ENCODE data around the gene C16orf46. TPM values are rescaled to one million over a fixed set of nuclear protein-coding genes. Genes with fewer than 3 reads are reported as not detected.

The C16orf46 gene
- polyA plus RNA-seq, 3 donors = 0.46 to 0.94 (median 0.67) TPM

- WGBS, 3 donors = 90 to 96% (median 94%) methylated on average over 5 of the region's 5 CpGs
- no peak overlapping the region for H3K27ac ChIP-seq (ENCODE audit: low read depth, low read length)
Observed at GRCh38 chr16:81088836-81089235, 11.8 kb upstream of the C16orf46 start.

GRCh38 chr16:81081014-81081413, 4.0 kb upstream of the C16orf46 start:
- 94 to 96% (median 94%) methylated on average over 4 of the region's 4 CpGs for WGBS, 3 donors
- no peak overlapping the region for H3K27ac ChIP-seq (ENCODE audit: low read depth, low read length)

- WGBS, 3 donors = 73 to 88% (median 77%) methylated on average over 1 of the region's 1 CpG
- no peak overlapping the region for H3K27ac ChIP-seq (ENCODE audit: low read depth, low read length)
Observed at GRCh38 chr16:81080233-81080632, 3.2 kb upstream of the C16orf46 start.

- 0 to 1% (median 0%) methylated on average over 27 of the region's 27 CpGs for WGBS, 3 donors
- H3K27ac ChIP-seq (ENCODE audit: low read depth, low read length) = no peak overlapping the region
Observed at GRCh38 chr16:81076566-81077075, 417 bp downstream of the C16orf46 start.

- WGBS, 3 donors = 73 to 76% (median 73%) methylated on average over 5 of the region's 5 CpGs
Observed at GRCh38 chr16:81073560-81074330, 3.3 kb downstream of the C16orf46 start.

GRCh38 chr16:81071805-81072204, 5.2 kb downstream of the C16orf46 start:
- H3K27ac ChIP-seq (ENCODE audit: low read depth, low read length) = no peak overlapping the region
- WGBS, 3 donors = 80 to 85% (median 83%) methylated on average over 4 of the region's 4 CpGs

More at GRCh38 chr16:81073560-81074330, 3.3 kb downstream of the C16orf46 start:
- H3K27ac ChIP-seq (ENCODE audit: low read depth, low read length) = no peak overlapping the region

DNA sequence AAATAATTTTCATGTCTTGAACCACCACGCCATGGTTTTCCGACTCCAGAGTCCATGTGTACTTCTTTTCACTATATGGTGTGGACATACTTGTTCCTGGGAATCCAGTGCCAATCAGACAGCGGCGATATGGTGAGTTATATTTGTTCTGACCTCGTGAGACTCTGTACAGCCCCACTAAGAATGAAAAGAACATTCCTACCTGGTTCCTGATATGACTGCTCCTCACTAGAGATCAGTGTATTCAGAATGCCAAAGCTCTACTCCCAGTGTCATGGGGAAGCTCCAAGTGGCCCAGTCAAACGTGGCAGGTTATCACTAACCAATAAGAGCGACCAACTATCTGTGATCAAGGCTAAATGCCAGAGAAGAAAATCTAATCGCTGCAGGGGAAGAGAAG, 6.1 kb downstream of the C16orf46 start:
- 77 to 82% (median 80%) methylated on average over 8 of the region's 8 CpGs for WGBS, 3 donors

DNA sequence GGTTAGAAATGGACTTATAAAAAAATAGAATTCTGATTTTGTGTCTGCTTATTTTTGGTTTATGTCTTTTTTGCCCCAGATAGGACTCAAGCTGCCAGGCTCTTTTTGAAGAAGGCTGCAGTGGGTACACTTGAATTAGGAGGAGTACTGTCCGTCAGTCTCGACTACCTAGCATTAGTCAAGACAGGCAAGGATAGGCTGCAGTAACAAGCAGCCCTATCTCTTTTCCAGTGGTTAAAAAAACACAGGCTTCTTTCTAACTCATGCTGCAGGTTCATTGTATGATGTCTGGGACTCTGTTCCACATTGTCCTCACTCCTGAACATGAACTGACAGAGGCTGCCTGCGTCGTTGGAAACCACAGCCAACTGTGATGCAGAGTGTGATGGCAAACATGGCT, 8.0 kb downstream of the C16orf46 start:
- 93 to 96% (median 95%) methylated on average over 4 of the region's 4 CpGs for WGBS, 3 donors
- H3K27ac ChIP-seq (ENCODE audit: low read depth, low read length) = no peak overlapping the region

More for the DNA sequence above, 6.1 kb downstream of the C16orf46 start:
- no peak overlapping the region for H3K27ac ChIP-seq (ENCODE audit: low read depth, low read length)

DNA sequence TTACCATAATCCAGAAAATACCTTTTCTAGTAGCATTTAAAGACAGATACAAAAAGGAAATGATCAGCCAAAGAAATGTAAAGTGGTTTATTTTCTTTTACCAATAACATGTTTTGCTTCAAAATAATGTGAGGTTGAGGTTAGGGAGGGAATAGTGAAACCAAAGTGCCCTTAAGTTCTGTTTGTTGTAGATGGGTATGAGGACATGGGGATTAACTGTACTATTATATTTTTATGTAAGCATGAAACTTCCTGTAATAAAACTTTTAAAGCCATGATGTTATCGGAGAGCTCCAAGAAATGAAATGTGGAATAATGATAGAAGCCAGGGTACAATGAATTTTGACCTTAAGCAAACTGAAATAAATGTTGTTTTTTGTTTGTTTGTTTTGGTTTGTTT, 9.9 kb downstream of the C16orf46 start:
- WGBS, 3 donors = 64 to 93% (median 89%) methylated on average over 1 of the region's 1 CpG
- H3K27ac ChIP-seq (ENCODE audit: low read depth, low read length) = no peak overlapping the region

DNA sequence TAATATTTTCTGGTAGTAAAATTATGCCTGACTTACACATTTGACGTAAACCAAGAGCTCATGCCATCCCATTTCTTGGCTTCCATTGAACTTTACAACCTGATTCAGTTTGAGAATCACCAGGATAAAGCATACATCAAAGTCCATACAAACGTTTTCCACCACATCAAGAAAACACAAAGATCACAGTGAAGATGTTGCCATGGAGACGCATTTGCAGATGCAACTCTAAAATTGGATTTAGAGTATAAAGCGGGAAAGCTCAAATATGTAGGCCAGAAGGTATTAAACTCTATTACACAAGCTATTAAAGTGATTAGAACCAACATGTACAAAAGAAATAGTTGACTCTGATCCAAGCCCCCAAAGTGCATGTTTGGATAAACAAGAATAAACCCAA, 10.4 kb downstream of the C16orf46 start:
- 77 to 78% (median 77%) methylated on average over 4 of the region's 4 CpGs for WGBS, 3 donors
- H3K27ac ChIP-seq (ENCODE audit: low read depth, low read length) = no peak overlapping the region

DNA sequence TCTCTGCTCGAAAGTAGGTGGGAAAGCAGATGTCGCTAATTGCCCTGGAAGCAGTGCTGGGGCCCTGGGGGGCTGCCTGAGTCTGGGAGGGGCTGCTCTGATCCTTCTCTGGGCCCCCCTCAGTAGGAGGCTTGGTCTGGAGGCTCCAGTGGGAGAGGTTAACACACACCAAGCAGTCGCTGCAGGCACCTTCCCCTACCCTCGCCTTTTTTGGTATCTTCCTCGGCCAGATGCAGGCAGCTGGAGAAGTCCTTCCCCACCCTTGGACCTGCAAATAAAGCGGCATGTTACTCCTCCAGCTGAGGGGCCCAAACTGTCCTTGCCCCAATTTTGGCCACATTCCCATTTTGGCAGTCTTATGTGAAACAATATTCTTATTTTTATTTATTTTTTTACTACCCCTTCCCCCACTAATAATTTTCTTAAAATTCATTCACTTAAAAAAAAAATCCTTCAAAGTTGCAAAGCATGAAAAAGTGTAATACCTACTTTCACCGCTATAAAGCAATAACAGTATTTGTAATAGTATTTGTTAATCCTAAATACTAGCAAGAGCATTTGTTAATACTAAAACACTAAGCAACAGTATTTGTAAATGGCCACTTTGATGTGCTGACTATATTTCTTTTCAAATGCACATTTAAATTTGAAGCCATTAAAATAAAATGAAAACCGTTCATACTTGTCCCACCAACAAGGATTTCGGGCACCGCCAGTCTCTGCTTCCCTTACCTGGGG, 15.0 kb downstream of the C16orf46 start:
- WGBS, 3 donors = 89 to 95% (median 92%) methylated on average over 10 of the region's 10 CpGs
- no peak overlapping the region for H3K27ac ChIP-seq (ENCODE audit: low read depth, low read length)

DNA sequence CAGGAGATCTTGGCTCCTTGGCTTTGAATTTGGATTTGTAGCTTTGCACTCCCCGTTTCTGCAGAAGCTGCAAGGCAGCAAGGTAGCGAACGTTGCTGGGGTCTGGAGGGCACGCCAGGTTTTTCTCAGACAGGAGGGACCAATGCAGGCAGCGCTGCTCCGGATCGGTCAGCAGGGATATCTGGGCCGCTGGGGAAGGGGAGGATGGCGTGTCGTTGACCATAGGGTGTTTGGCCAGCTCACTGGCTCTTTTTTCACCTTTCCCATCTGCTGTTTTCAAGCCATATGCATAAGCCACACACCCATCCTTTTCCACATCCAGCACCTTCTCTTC, 15.8 kb downstream of the C16orf46 start:
- H3K27ac ChIP-seq (ENCODE audit: low read depth, low read length) = no peak overlapping the region
- WGBS, 3 donors = 85 to 94% (median 86%) methylated on average over 10 of the region's 10 CpGs

DNA sequence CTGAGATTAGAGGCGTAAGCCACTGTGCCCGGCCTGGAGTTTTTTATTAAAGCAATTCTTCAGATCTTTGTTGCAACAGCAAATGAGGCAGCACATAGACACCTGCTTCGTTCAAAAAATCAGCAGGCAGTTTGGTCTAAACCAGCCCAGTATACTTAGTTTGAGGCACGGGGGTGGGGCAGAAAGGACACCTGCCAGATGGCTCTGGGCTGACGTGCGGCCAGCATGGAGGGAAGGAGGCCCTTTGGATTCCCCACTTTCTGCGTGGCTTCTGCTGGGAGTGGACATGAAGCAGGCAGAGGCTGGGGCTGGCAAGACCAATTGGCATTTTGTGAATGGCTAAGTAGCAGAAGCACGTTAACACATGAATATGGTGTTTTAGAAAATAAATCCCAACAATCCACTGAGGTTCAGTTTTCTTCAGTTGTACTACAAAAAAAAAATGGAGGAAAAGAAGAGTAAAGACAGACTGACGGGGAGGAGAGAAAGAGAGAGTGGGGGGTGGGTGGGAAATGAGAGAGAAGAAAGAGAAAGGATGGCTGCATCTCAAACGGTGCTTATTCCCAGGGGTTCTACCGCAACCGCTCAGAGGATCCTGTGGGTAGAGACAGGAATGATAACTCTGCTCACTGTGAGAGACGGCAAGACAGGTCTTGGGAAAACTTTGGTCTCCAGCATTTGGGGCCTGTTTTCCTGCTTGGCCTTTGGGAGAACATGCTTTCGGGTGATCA, 16.3 kb downstream of the C16orf46 start:
- WGBS, 3 donors = 84 to 88% (median 85%) methylated on average over 14 of the region's 14 CpGs
- no peak overlapping the region for H3K27ac ChIP-seq (ENCODE audit: low read depth, low read length)

- H3K27ac ChIP-seq (ENCODE audit: low read depth, low read length) = no peak overlapping the region
- 78 to 83% (median 82%) methylated on average over 11 of the region's 11 CpGs for WGBS, 3 donors
Observed at GRCh38 chr16:81053761-81054160, 23.3 kb downstream of the C16orf46 start.

DNA sequence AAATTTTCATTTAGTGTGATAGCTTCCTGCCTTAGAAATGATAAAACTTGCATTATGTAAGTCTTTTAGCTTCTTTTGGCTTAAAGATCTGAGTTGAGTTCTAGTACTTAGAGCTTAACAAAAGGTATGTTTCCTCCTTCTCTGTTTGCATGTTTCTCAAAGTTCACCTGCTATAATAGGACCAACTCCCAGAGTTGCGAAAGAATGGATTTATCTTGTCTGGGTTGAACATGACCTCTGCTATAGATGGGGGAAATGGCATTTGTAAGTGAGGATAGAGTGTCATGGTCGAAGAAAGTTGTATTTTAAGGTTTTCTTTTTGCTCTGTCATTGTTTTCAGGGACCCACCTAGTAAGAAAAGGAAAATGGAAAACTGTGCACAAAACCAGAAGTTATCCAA, 34.2 kb downstream of the C16orf46 start:
- WGBS, 3 donors = 90 to 100% (median 95%) methylated on average over 2 of the region's 2 CpGs
- no peak overlapping the region for H3K27ac ChIP-seq (ENCODE audit: low read depth, low read length)

DNA sequence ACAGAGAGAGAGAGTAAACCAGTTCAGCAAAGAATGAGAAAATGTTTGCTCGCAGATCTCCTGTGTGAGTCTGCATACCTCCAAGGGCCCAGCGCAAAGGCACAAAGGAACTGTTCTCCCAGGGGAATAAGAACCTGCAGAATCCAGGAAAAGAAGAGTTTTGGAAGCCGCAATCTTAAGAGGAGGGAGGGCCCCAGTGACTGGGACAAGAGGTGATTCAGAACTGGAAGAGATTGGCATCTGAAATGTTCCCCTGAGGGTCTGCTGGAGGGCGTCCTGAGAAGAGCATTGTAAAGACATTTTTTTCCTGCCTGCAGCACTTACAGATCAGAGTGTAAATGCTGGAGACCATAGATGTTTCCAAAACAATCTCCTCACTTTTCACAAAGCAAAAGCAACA, 35.3 kb downstream of the C16orf46 start:
- H3K27ac ChIP-seq (ENCODE audit: low read depth, low read length) = no peak overlapping the region
- WGBS, 3 donors = 82 to 89% (median 88%) methylated on average over 4 of the region's 4 CpGs

GRCh38 chr16:81040842-81041241, 36.2 kb downstream of the C16orf46 start:
- no peak overlapping the region for H3K27ac ChIP-seq (ENCODE audit: low read depth, low read length)
- whole genome bisulfite sequencing, 3 donors = 81 to 93% (median 90%) methylated on average over 5 of the region's 5 CpGs

DNA sequence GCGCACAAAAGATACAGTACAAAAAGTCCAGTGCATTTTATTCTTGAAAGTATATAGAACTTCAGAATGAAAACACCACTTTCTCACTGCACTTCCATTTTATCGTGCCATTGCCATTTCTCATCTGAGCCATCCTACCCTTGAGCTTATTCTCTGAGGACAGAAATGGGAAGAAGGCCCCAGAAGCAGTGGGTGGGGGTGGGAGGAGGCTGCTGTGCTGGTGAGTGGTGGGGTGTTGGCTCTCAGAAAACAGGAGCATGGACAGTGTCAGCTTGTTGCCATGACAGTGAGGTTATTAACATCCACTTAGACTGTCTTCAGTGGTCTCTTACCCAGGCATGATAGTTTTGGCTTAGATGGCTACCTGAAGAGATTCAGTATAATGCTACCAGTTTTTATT, 36.9 kb downstream of the C16orf46 start:
- 95 to 99% (median 97%) methylated on average over 2 of the region's 2 CpGs for WGBS, 3 donors

GRCh38 chr16:81036751-81037350, 40.2 kb downstream of the C16orf46 start:
- no peak overlapping the region for H3K27ac ChIP-seq (ENCODE audit: low read depth, low read length)
- WGBS, 3 donors = 16 to 25% (median 18%) methylated on average over 10 of the region's 10 CpGs

More for the DNA sequence above, 36.9 kb downstream of the C16orf46 start:
- no peak overlapping the region for H3K27ac ChIP-seq (ENCODE audit: low read depth, low read length)

Measured in adipose tissue (tissue), 3 donors.